Prostate gland (tissue), 2 donors: ENCODE measurements around the gene RNF152. TPM values are rescaled to one million over a fixed set of nuclear protein-coding genes. Genes with fewer than 3 reads are reported as not detected.

Experiments used
- DNase-seq: peaks from one replicate; pipeline ENCODE4 v3.0.0-alpha.2; 2019; ENCODE audit warnings: low spot score
- H3K27ac ChIP-seq, 2 donors: fragments of 200-600 bp; sonication (generic); 2 replicates each; pipeline ENCODE4 v1.5.1; 2017 to 2019
- H3K27me3 ChIP-seq: fragments of 200-600 bp; sonication (generic); replicated peaks from 2 replicates; pipeline ENCODE4 v1.5.1; 2019; ENCODE audit not compliant: insufficient read depth
- H3K36me3 ChIP-seq, 2 donors: fragments of 200-600 bp; sonication (generic); 1 replicate in 1 of 2; 2 replicates in 1 of 2; pipeline versions ENCODE4 v1.5.1 to v1.8.1; 2017 to 2019
- H3K4me1 ChIP-seq: fragments of 200-600 bp; sonication (generic); replicated peaks from 2 replicates; pipeline ENCODE4 v1.5.1; 2019
- H3K4me3 ChIP-seq, 2 donors: fragments of 200-600 bp; sonication (generic); 2 replicates each; pipeline ENCODE4 v1.5.1; 2017 to 2019
- H3K9me3 ChIP-seq: fragments of 200-600 bp; sonication (generic); 2 replicates; pipeline ENCODE4 v1.5.1; 2017
- POLR2A ChIP-seq: fragments of 450-650 bp; IDR thresholded peaks from one replicate; pipeline ENCODE4 v1.6.1; 2016; ENCODE audit warnings: antibody characterized with exemption, mild to moderate bottlenecking
- POLR2AphosphoS5 ChIP-seq: sonication (generic); formaldehyde crosslinking; IDR thresholded peaks from one replicate; pipeline ENCODE4 v1.6.1; 2017; ENCODE audit warnings: antibody characterized with exemption
- WGBS: methylation state at CpG from one replicate; pipeline ENCODE4 v1.1.5; 2018; 5-methylcytosine and 5-hydroxymethylcytosine counted together
- intact Hi-C: fragments of 100-400 bp; cut with DNase I; formaldehyde crosslinking; loops from one replicate; pipeline ENCODE4 v1.14.2; 2022
- total RNA-seq, 2 donors: library from RNA; depleted of rRNA; stranded (reverse); fragments of >200 nt; gene quantifications; one replicate each; pipeline ENCODE4 v1.1.0, GENCODE V29; 2016
- TF ChIP-seq, protein P1 (sequence below), 4 experiments: fragments of 200-600 bp in 2 of 4; fragments of 450-650 bp in 2 of 4; sonication (generic) in 2 of 4; IDR thresholded peaks; 1 replicate in 3 of 4; 2 replicates in 1 of 4; pipeline ENCODE4 v1.5.1; 2016 to 2019; ENCODE audit warnings: antibody characterized with exemption in 4 of 4, mild to moderate bottlenecking in 2 of 4, moderate library complexity in 2 of 4

Gene RNF152
- total RNA-seq, 2 donors from 2014 or later = 15.5 to 38.9 TPM

DNA sequence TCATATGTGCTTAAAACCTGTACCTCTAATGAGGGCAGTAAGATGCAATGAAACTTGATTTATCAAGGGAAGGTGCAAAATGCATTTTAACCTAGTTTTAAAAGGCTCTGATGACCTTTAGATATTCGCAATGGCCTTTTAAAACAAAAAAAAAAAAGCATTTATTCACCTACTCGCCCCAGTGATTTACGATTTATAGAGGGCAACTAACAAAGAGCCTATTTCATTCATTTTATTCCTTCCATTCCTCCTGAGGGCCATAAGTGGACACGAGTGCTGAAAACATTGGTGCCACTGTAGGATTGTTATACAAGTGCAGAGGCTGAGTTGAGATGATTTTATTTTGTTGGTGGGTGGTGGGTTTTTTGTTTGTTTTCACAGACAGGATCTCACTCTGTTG, 48.1 kb downstream of the RNF152 start:
- WGBS = 73% methylated on average over 4 of the region's 4 CpGs
- H3K27ac ChIP-seq = no peak overlapping the region
- TF ChIP-seq POLR2A = no peak
- TF ChIP-seq POLR2AphosphoS5 = no peak

DNA sequence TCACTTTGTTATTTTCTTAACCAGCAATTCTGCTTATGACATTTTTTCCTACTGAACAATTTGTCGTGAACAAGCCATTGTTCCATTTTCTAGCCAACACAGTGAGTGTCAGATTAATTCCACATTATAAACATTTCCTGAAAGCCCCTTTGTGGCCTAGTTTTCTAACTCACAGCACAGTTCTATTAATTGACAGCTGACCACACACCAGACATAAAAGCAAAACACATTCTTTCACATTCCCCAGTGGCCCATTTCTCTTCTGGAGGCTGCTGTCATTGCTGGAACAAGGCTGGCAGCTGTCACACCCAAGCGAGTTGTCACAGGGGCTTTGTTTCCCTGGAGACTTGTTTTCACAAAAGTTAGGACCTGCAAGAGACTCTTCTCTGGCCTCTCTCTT, 50.7 kb downstream of the RNF152 start:
- DNase-seq = no peak
- intact Hi-C loops = no loop called here
- Histone ChIP-seq H3K36me3 (no peaks in the 10 kb centered on the region), H3K4me3 (no peak overlapping the region), H3K27me3 (no peaks in the 10 kb centered on the region), H3K9me3 (no peaks in the 10 kb centered on the region), H3K4me1 (no peaks in the 10 kb centered on the region), H3K27ac (no peak overlapping the region)
- no peak for TF ChIP-seq POLR2A
- 50% methylated on average over 2 of the region's 2 CpGs for WGBS

More for the DNA sequence above, 48.1 kb downstream of the RNF152 start:
- intact Hi-C loops = no loop called here
- H3K9me3 ChIP-seq = no peaks in the 10 kb centered on the region
- DNase-seq = no peak
- no peak overlapping the region for H3K4me3 ChIP-seq
- no peaks in the 10 kb centered on the region for H3K4me1 ChIP-seq
- H3K36me3 ChIP-seq = no peaks in the 10 kb centered on the region
- H3K27me3 ChIP-seq = no peaks in the 10 kb centered on the region

DNA sequence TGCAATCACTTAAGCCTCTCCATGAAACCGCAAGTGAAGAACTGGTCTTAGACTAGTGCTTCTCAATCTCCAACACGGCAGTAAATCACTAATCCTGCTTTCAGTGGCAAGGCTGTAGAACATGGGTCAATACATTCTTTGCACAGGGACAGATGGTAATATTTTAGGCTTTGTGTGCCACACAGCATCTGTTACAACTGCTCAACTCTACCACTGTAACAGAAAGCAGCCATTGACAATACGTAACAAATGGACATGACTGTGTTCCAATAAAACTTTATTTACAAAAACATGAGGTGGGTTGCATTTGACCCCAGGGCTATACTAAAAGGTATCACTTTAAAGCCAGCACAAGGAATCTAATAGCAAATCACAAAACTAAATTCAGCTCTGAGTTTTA, 51.1 kb downstream of the RNF152 start:
- Histone ChIP-seq H3K36me3 (no peaks in the 10 kb centered on the region), H3K27ac (no peak overlapping the region), H3K4me3 (no peak overlapping the region), H3K27me3 (no peaks in the 10 kb centered on the region), H3K9me3 (no peaks in the 10 kb centered on the region), H3K4me1 (no peaks in the 10 kb centered on the region)
- DNase-seq = no peak
- TF ChIP-seq, protein P1, sequence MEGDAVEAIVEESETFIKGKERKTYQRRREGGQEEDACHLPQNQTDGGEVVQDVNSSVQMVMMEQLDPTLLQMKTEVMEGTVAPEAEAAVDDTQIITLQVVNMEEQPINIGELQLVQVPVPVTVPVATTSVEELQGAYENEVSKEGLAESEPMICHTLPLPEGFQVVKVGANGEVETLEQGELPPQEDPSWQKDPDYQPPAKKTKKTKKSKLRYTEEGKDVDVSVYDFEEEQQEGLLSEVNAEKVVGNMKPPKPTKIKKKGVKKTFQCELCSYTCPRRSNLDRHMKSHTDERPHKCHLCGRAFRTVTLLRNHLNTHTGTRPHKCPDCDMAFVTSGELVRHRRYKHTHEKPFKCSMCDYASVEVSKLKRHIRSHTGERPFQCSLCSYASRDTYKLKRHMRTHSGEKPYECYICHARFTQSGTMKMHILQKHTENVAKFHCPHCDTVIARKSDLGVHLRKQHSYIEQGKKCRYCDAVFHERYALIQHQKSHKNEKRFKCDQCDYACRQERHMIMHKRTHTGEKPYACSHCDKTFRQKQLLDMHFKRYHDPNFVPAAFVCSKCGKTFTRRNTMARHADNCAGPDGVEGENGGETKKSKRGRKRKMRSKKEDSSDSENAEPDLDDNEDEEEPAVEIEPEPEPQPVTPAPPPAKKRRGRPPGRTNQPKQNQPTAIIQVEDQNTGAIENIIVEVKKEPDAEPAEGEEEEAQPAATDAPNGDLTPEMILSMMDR (IDR thresholded peaks at IDR 0.05) = no peak
- TF ChIP-seq POLR2AphosphoS5 (no peak), POLR2A (no peak)
- intact Hi-C loops = no loop called here
- 82% methylated on average over 3 of the region's 3 CpGs for WGBS

DNA sequence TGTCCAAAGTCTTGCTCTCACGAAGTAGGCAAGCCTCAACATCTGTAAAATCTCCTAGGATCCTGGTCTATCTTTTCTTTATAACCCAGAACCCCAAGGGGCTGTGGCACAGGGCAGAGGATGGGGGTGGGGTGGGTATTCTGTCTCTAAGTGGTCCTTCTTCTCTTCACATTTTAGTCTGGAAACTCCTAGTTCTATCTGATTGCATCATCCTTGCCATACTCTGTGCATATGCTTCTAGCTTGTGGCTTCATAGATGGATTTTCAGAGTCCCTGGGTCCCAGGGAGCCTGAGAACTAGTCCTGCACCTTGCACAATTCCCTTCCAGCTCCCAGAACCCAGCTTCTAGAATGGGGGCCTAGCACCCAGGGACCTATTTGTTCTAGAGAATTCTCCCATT, 52.5 kb downstream of the RNF152 start:
- 89% methylated on average over 1 of the region's 1 CpG for WGBS
- Histone ChIP-seq H3K27ac (no peak overlapping the region), H3K36me3 (no peaks in the 10 kb centered on the region), H3K9me3 (no peaks in the 10 kb centered on the region), H3K4me1 (no peaks in the 10 kb centered on the region), H3K27me3 (no peaks in the 10 kb centered on the region), H3K4me3 (no peak overlapping the region)
- intact Hi-C loops = no loop called here
- no peak for TF ChIP-seq POLR2A
- TF ChIP-seq, protein P1 (IDR thresholded peaks at IDR 0.05) = no peak
- TF ChIP-seq POLR2AphosphoS5 = no peak
- no peak for DNase-seq

DNA sequence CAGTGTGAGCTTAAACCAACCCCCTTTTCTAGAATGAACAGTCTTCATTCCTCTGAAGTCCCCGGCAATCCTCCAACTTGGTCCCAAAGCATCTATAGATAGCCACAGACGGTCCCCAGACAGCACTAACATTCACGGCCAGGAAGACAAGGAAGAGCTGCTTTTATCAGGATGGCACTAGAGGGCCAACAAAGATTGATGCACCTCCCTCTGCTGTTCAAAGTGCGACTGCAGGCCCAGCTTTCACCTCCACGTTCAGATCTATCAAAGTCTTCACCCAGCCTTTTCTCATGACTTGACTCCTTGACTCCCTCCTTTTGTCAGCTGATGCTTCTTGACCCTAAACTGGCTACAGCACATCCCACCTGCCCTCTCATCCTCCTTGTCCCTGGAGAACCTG, 54.3 kb downstream of the RNF152 start:
- intact Hi-C loops = no loop called here
- WGBS = 92% methylated on average over 5 of the region's 5 CpGs
- Histone ChIP-seq H3K27me3 (no peaks in the 10 kb centered on the region), H3K27ac (no peak overlapping the region), H3K4me1 (no peaks in the 10 kb centered on the region), H3K36me3 (no peaks in the 10 kb centered on the region), H3K4me3 (no peak overlapping the region), H3K9me3 (no peaks in the 10 kb centered on the region)
- no peak for DNase-seq
- TF ChIP-seq POLR2A (no peak), POLR2AphosphoS5 (no peak)
- TF ChIP-seq, protein P1 (IDR thresholded peaks at IDR 0.05) = no peak

DNA sequence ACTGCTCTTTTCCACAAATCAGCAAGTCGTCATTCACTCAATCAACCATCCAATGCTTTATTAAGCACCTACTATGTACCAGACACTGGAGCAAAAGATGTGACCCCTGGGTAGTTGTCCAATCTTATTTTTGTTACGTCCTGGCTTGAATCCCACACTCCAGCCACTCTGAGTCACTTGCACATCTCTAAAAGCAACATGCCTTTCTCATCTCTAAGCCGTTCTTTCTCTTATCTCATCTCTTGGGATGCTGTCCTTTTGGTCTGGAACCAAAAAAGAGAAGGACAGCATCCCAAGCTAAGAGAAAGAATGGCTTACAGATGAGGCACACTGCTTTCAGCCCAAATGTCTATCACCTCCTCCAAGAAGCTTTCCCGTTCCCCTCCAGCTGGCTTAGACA, 58.8 kb downstream of the RNF152 start:
- Histone ChIP-seq H3K27ac (no peak overlapping the region), H3K36me3 (no peaks in the 10 kb centered on the region), H3K4me3 (no peak overlapping the region), H3K9me3 (no peaks in the 10 kb centered on the region), H3K27me3 (no peaks in the 10 kb centered on the region), H3K4me1 (no peaks in the 10 kb centered on the region)
- WGBS = 73% methylated on average over 4 of the region's 4 CpGs
- intact Hi-C loops = no loop called here
- no peak for DNase-seq
- TF ChIP-seq POLR2AphosphoS5 (no peak), POLR2A (no peak)
- TF ChIP-seq, protein P1 (IDR thresholded peaks at IDR 0.05) = no peak
